Measurements from ENCODE around the gene NTN1.

NTN1 gene

DNA sequence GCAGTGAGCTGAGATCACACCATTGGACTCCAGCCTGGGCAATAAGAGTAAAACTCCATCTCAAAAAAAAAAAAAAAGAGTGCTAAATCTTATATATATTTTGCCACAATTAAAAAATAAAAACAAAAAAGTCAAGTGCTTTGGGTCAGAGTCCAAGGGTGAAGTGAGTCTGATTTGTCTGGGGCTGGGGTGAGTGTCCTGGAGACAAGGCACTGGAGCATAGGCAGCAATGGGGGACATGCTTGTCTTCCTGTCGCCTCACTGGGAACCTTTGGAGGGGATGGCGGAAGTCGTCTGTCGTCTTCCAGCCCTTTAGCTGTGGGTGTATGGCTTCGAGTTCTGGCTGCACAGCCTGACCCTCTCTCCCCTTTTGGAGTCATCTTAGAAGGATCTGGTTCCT lies 167.1 kb downstream of the NTN1 start:
- no peak overlapping the region for H3K9ac ChIP-seq (ENCODE audit: low read length)
- no peak overlapping the region for H2BK12ac ChIP-seq (ENCODE audit: low read length)
- no peak overlapping the region for H3K14ac ChIP-seq (ENCODE audit: low read length)
- H3K79me1 ChIP-seq (ENCODE audit: low read length), result no peaks in the 10 kb centered on the region
- H3K36me3 ChIP-seq (ENCODE audit: control insufficient read depth in 1 of 2, insufficient read depth in 2 of 2, low read length in 2 of 2), result no peaks in the 10 kb centered on the region
- no peak overlapping the region for H2BK120ac ChIP-seq (ENCODE audit: insufficient read depth, low read length, poor library complexity)
- H3K4ac ChIP-seq (ENCODE audit: low read depth, low read length), result no peak overlapping the region
- H3K4me1 ChIP-seq (ENCODE audit: control insufficient read depth in 1 of 2, insufficient read depth in 2 of 2, low read length in 2 of 2), result no peaks in the 10 kb centered on the region
- H3K27ac ChIP-seq (ENCODE audit: low read depth, low read length), result no peak overlapping the region
- no peak overlapping the region for H2AFZ ChIP-seq (ENCODE audit: insufficient read depth, low read length, poor library complexity)
- H4K12ac ChIP-seq (ENCODE audit: low read depth, low read length), result no peak overlapping the region
- DNase-seq, result no peak
- no CpG with 5 or more reads among the region's 5 CpGs for WGBS (ENCODE audit: extremely low coverage, insufficient coverage, insufficient read length)
- no peaks in the 10 kb centered on the region for H3K79me2 ChIP-seq (ENCODE audit: control insufficient read depth, insufficient read depth, low read length, poor library complexity)
- no peak overlapping the region for H3K4me2 ChIP-seq (ENCODE audit: low read length)
- H4K8ac ChIP-seq (ENCODE audit: low read depth, low read length), result no peak overlapping the region
- H2BK5ac ChIP-seq (ENCODE audit: low read depth, low read length, poor library complexity), result no peak overlapping the region
- no peak overlapping the region for H2AK5ac ChIP-seq (ENCODE audit: low read length)
- peaks cover 3% of the 10 kb centered on the region for H3K9me3 ChIP-seq (ENCODE audit: insufficient read depth, low read depth, low read length)
- no peak overlapping the region for H3K4me3 ChIP-seq (ENCODE audit: low read depth, low read length)
- no peak overlapping the region for H3K18ac ChIP-seq (ENCODE audit: low read length)
- no peak overlapping the region for H3K23ac ChIP-seq (ENCODE audit: low read length)
- H4K91ac ChIP-seq (ENCODE audit: low read depth, low read length), result no peak overlapping the region
- H3K27me3 ChIP-seq (ENCODE audit: insufficient read depth, low read length), result no peaks in the 10 kb centered on the region

DNA sequence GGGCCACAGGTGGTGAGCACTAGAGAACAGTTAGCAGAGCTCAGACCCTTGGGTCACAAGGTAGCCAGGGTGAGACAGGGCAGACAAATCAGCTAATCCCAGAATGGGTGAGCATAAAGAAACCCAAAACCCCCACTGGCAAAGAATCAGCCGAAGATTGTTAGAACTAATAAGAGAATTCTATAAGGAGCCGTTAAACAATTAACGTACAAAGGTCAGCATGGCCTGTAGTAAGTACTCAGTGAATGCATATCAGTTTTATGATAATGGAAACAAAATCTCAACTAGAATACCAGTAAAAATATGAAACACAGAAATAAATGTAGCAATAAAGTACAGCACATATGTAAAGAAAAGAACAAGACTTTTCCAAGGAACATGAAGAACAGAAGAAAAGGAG lies 168.6 kb downstream of the NTN1 start:
- no peaks in the 10 kb centered on the region for H3K36me3 ChIP-seq (ENCODE audit: control insufficient read depth in 1 of 2, insufficient read depth in 2 of 2, low read length in 2 of 2)
- H3K4me2 ChIP-seq (ENCODE audit: low read length), result no peak overlapping the region
- H4K12ac ChIP-seq (ENCODE audit: low read depth, low read length), result no peak overlapping the region
- H3K14ac ChIP-seq (ENCODE audit: low read length), result no peak overlapping the region
- no peak overlapping the region for H3K4ac ChIP-seq (ENCODE audit: low read depth, low read length)
- H3K9me3 ChIP-seq (ENCODE audit: insufficient read depth, low read depth, low read length), result peaks cover 3% of the 10 kb centered on the region
- H2BK5ac ChIP-seq (ENCODE audit: low read depth, low read length, poor library complexity), result no peak overlapping the region
- H4K91ac ChIP-seq (ENCODE audit: low read depth, low read length), result no peak overlapping the region
- no peaks in the 10 kb centered on the region for H3K4me1 ChIP-seq (ENCODE audit: control insufficient read depth in 1 of 2, insufficient read depth in 2 of 2, low read length in 2 of 2)
- no peak overlapping the region for H2BK12ac ChIP-seq (ENCODE audit: low read length)
- no peaks in the 10 kb centered on the region for H3K79me2 ChIP-seq (ENCODE audit: control insufficient read depth, insufficient read depth, low read length, poor library complexity)
- H2AFZ ChIP-seq (ENCODE audit: insufficient read depth, low read length, poor library complexity), result no peak overlapping the region
- no peaks in the 10 kb centered on the region for H3K79me1 ChIP-seq (ENCODE audit: low read length)
- no peak overlapping the region for H3K4me3 ChIP-seq (ENCODE audit: low read depth, low read length)
- no peak for DNase-seq
- H2BK120ac ChIP-seq (ENCODE audit: insufficient read depth, low read length, poor library complexity), result no peak overlapping the region
- no CpG with 5 or more reads among the region's 3 CpGs for WGBS (ENCODE audit: extremely low coverage, insufficient coverage, insufficient read length)
- H4K8ac ChIP-seq (ENCODE audit: low read depth, low read length), result no peak overlapping the region
- H3K27me3 ChIP-seq (ENCODE audit: insufficient read depth, low read length), result no peaks in the 10 kb centered on the region
- no peak overlapping the region for H3K27ac ChIP-seq (ENCODE audit: low read depth, low read length)
- H2AK5ac ChIP-seq (ENCODE audit: low read length), result no peak overlapping the region
- H3K9ac ChIP-seq (ENCODE audit: low read length), result no peak overlapping the region
- H3K18ac ChIP-seq (ENCODE audit: low read length), result no peak overlapping the region
- H3K23ac ChIP-seq (ENCODE audit: low read length), result no peak overlapping the region

DNA sequence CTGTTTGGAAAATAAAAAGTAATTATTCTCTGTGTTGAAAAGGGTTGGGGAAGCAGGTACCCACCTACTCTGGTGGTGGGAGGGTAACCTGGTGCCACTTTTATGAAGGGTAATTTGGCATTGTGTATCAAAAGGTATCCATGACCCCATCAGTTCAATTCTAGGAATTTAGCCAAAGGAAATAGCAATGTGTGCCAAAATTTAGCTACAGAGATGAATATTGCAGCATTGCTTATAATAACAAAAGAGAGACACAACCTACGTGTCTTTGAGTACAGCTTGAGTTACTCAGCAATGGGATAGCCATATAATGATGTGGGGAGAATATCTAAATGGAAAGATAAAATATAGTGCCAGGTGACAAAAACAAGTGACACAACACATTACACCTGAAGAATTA lies 170.7 kb downstream of the NTN1 start:
- Histone ChIP-seq H2BK120ac (ENCODE audit: insufficient read depth, low read length, poor library complexity) (no peak overlapping the region), H3K4ac (ENCODE audit: low read depth, low read length) (no peak overlapping the region), H4K12ac (ENCODE audit: low read depth, low read length) (no peak overlapping the region), H2BK12ac (ENCODE audit: low read length) (no peak overlapping the region), H2AFZ (ENCODE audit: insufficient read depth, low read length, poor library complexity) (no peak overlapping the region), H3K79me1 (ENCODE audit: low read length) (no peaks in the 10 kb centered on the region), H3K79me2 (ENCODE audit: control insufficient read depth, insufficient read depth, low read length, poor library complexity) (no peaks in the 10 kb centered on the region), H2AK5ac (ENCODE audit: low read length) (no peak overlapping the region), H3K27me3 (ENCODE audit: insufficient read depth, low read length) (no peaks in the 10 kb centered on the region), H3K18ac (ENCODE audit: low read length) (no peak overlapping the region), H3K36me3 (ENCODE audit: control insufficient read depth in 1 of 2, insufficient read depth in 2 of 2, low read length in 2 of 2) (no peaks in the 10 kb centered on the region), H3K27ac (ENCODE audit: low read depth, low read length) (no peak overlapping the region), H3K4me1 (ENCODE audit: control insufficient read depth in 1 of 2, insufficient read depth in 2 of 2, low read length in 2 of 2) (peaks cover 7 to 10% of the 10 kb centered on the region in 2 experiments), H3K23ac (ENCODE audit: low read length) (no peak overlapping the region), H3K14ac (ENCODE audit: low read length) (no peak overlapping the region), H3K4me2 (ENCODE audit: low read length) (no peak overlapping the region), H4K8ac (ENCODE audit: low read depth, low read length) (no peak overlapping the region), H3K9me3 (ENCODE audit: insufficient read depth, low read depth, low read length) (no peaks in the 10 kb centered on the region), H2BK5ac (ENCODE audit: low read depth, low read length, poor library complexity) (no peak overlapping the region), H3K4me3 (ENCODE audit: low read depth, low read length) (no peak overlapping the region), H4K91ac (ENCODE audit: low read depth, low read length) (no peak overlapping the region), H3K9ac (ENCODE audit: low read length) (no peak overlapping the region)
- no peak for DNase-seq
- no CpG with 5 or more reads among the region's 1 CpG for WGBS (ENCODE audit: extremely low coverage, insufficient coverage, insufficient read length)

DNA sequence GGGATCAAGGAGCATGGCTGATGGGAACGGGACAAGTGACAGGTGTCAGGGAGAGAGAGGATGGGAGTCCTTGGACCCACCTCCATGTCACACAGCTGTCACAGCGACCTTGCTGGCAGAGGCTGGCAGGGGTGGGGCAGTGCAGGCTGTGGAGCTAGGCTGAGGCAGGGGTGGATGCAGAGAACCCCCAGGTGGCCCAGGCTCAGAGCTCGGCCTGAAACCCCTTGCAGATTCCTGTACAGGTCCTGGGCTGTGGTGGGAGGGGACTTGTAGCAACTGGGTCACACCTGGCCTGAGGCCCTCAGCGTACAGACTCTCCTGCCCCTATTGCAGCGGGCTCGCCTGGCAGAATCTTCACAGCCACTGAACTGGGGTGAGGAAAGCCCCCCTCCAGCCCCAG lies 174.1 kb downstream of the NTN1 start:
- Histone ChIP-seq H2BK12ac (ENCODE audit: low read length) (no peak overlapping the region), H3K36me3 (ENCODE audit: control insufficient read depth in 1 of 2, insufficient read depth in 2 of 2, low read length in 2 of 2) (no peaks in the 10 kb centered on the region), H4K8ac (ENCODE audit: low read depth, low read length) (no peak overlapping the region), H3K18ac (ENCODE audit: low read length) (no peak overlapping the region), H4K91ac (ENCODE audit: low read depth, low read length) (no peak overlapping the region), H3K4me1 (ENCODE audit: control insufficient read depth in 1 of 2, insufficient read depth in 2 of 2, low read length in 2 of 2) (peaks cover 7 to 11% of the 10 kb centered on the region in 2 experiments), H3K14ac (ENCODE audit: low read length) (no peak overlapping the region), H2AFZ (ENCODE audit: insufficient read depth, low read length, poor library complexity) (no peak overlapping the region), H3K79me1 (ENCODE audit: low read length) (no peaks in the 10 kb centered on the region), H3K9ac (ENCODE audit: low read length) (no peak overlapping the region), H2AK5ac (ENCODE audit: low read length) (no peak overlapping the region), H3K4ac (ENCODE audit: low read depth, low read length) (no peak overlapping the region), H3K23ac (ENCODE audit: low read length) (no peak overlapping the region), H3K79me2 (ENCODE audit: control insufficient read depth, insufficient read depth, low read length, poor library complexity) (no peaks in the 10 kb centered on the region), H3K27ac (ENCODE audit: low read depth, low read length) (no peak overlapping the region), H2BK120ac (ENCODE audit: insufficient read depth, low read length, poor library complexity) (no peak overlapping the region), H3K4me3 (ENCODE audit: low read depth, low read length) (no peak overlapping the region), H3K27me3 (ENCODE audit: insufficient read depth, low read length) (no peaks in the 10 kb centered on the region), H2BK5ac (ENCODE audit: low read depth, low read length, poor library complexity) (no peak overlapping the region), H3K9me3 (ENCODE audit: insufficient read depth, low read depth, low read length) (no peaks in the 10 kb centered on the region), H3K4me2 (ENCODE audit: low read length) (no peak overlapping the region), H4K12ac (ENCODE audit: low read depth, low read length) (no peak overlapping the region)
- DNase-seq, result no peak
- WGBS (ENCODE audit: extremely low coverage, insufficient coverage, insufficient read length), result no CpG with 5 or more reads among the region's 6 CpGs
